ENCODE results near the gene MPEG1. TPM values are rescaled to one million over a fixed set of nuclear protein-coding genes. Genes with fewer than 3 reads are reported as not detected.

The MPEG1 gene
- total RNA-seq, 2 donors from 2014 or later = 0.11 TPM; not detected in 1

GRCh38 chr11:59225017-59225416, 12.3 kb upstream of the MPEG1 start:
- no peak overlapping the region for H3K27ac Mint-ChIP-seq
- no peak overlapping the region for H3K4me3 Mint-ChIP-seq
- ATAC-seq = no peak

GRCh38 chr11:59224351-59224928, 11.7 kb upstream of the MPEG1 start:
- Mint-ChIP-seq H3K4me3 (no peak overlapping the region), H3K27ac (no peak overlapping the region)

More at GRCh38 chr11:59225017-59225416, 12.3 kb upstream of the MPEG1 start:
- no peak for DNase-seq (ENCODE audit: low spot score)
- H3K9me3 Mint-ChIP-seq = no peaks in the 10 kb centered on the region
- H3K4me1 Mint-ChIP-seq (ENCODE audit: low read depth in 2 of 2) = peaks cover 9 to 13% of the 10 kb centered on the region in 2 donors
- H3K36me3 Mint-ChIP-seq = no peaks in the 10 kb centered on the region
- H3K27me3 Mint-ChIP-seq = peaks cover 5 to 21% of the 10 kb centered on the region in 2 donors

GRCh38 chr11:59223611-59224010, 10.9 kb upstream of the MPEG1 start:
- H3K4me3 Mint-ChIP-seq = no peak overlapping the region
- peaks cover 5 to 21% of the 10 kb centered on the region in 2 donors for H3K27me3 Mint-ChIP-seq
- ATAC-seq (no peak), DNase-seq (ENCODE audit: low spot score) (no peak)
- no peaks in the 10 kb centered on the region for H3K36me3 Mint-ChIP-seq
- H3K27ac Mint-ChIP-seq = no peak overlapping the region
- H3K9me3 Mint-ChIP-seq = no peaks in the 10 kb centered on the region
- peaks cover 9 to 13% of the 10 kb centered on the region in 2 donors for H3K4me1 Mint-ChIP-seq (ENCODE audit: low read depth in 2 of 2)

More at GRCh38 chr11:59224351-59224928, 11.7 kb upstream of the MPEG1 start:
- peaks cover 9 to 13% of the 10 kb centered on the region in 2 donors for H3K4me1 Mint-ChIP-seq (ENCODE audit: low read depth in 2 of 2)
- H3K36me3 Mint-ChIP-seq = no peaks in the 10 kb centered on the region
- no peaks in the 10 kb centered on the region for H3K9me3 Mint-ChIP-seq
- ATAC-seq (no peak), DNase-seq (ENCODE audit: low spot score) (no peak)
- H3K27me3 Mint-ChIP-seq = peaks cover 5 to 21% of the 10 kb centered on the region in 2 donors

GRCh38 chr11:59223177-59223576, 10.4 kb upstream of the MPEG1 start:
- Mint-ChIP-seq H3K4me3 (no peak overlapping the region), H3K36me3 (no peaks in the 10 kb centered on the region), H3K27me3 (peaks cover 5 to 21% of the 10 kb centered on the region in 2 donors), H3K27ac (no peak overlapping the region), H3K4me1 (ENCODE audit: low read depth in 2 of 2) (peaks cover 9 to 13% of the 10 kb centered on the region in 2 donors), H3K9me3 (no peaks in the 10 kb centered on the region)
- DNase-seq (ENCODE audit: low spot score) = no peak
- no peak for ATAC-seq

- Mint-ChIP-seq H3K27ac (no peak overlapping the region), H3K27me3 (peaks cover 5 to 21% of the 10 kb centered on the region in 2 donors), H3K4me1 (ENCODE audit: low read depth in 2 of 2) (peaks cover 9 to 15% of the 10 kb centered on the region in 2 donors), H3K36me3 (no peaks in the 10 kb centered on the region), H3K4me3 (no peak overlapping the region), H3K9me3 (no peaks in the 10 kb centered on the region)
- DNase-seq (ENCODE audit: low spot score) (no peak), ATAC-seq (no peak)
These were observed 9.8 kb upstream of the MPEG1 start for GRCh38 chr11:59222464-59223060.

- ATAC-seq = no peak
- no peaks in the 10 kb centered on the region for H3K36me3 Mint-ChIP-seq
- no peak for DNase-seq (ENCODE audit: low spot score)
- H3K27me3 Mint-ChIP-seq = peaks cover 5 to 21% of the 10 kb centered on the region in 2 donors
- no peaks in the 10 kb centered on the region for H3K9me3 Mint-ChIP-seq
- H3K4me1 Mint-ChIP-seq (ENCODE audit: low read depth in 2 of 2) = peaks cover 9 to 26% of the 10 kb centered on the region in 2 donors
- H3K27ac Mint-ChIP-seq = no peak overlapping the region
- H3K4me3 Mint-ChIP-seq = no peak overlapping the region
These were observed 8.7 kb upstream of the MPEG1 start for GRCh38 chr11:59221441-59221840.

GRCh38 chr11:59219836-59220235, 7.1 kb upstream of the MPEG1 start:
- no peak for DNase-seq (ENCODE audit: low spot score)
- H3K4me1 Mint-ChIP-seq (ENCODE audit: low read depth in 2 of 2) = peaks cover 8 to 25% of the 10 kb centered on the region in 2 donors
- H3K27me3 Mint-ChIP-seq = peaks cover 2 to 10% of the 10 kb centered on the region in 2 donors
- H3K27ac Mint-ChIP-seq = no peak overlapping the region
- no peak for ATAC-seq
- H3K36me3 Mint-ChIP-seq = no peaks in the 10 kb centered on the region
- no peak overlapping the region for H3K4me3 Mint-ChIP-seq
- H3K9me3 Mint-ChIP-seq = no peaks in the 10 kb centered on the region

- no peaks in the 10 kb centered on the region for H3K9me3 Mint-ChIP-seq
- peaks cover 0 to 7% of the 10 kb centered on the region in 2 donors for H3K27me3 Mint-ChIP-seq
- ATAC-seq (no peak), DNase-seq (ENCODE audit: low spot score) (no peak)
- no peak overlapping the region for H3K4me3 Mint-ChIP-seq
- no peak overlapping the region for H3K27ac Mint-ChIP-seq
- H3K4me1 Mint-ChIP-seq (ENCODE audit: low read depth in 2 of 2) = peaks cover 4 to 20% of the 10 kb centered on the region in 2 donors
- no peaks in the 10 kb centered on the region for H3K36me3 Mint-ChIP-seq
These were observed 6.2 kb upstream of the MPEG1 start for GRCh38 chr11:59218893-59219292.

GRCh38 chr11:59218319-59218718, 5.6 kb upstream of the MPEG1 start:
- Mint-ChIP-seq H3K27me3 (peaks cover 0 to 7% of the 10 kb centered on the region in 2 donors), H3K9me3 (no peaks in the 10 kb centered on the region), H3K36me3 (no peaks in the 10 kb centered on the region), H3K4me3 (no peak overlapping the region), H3K4me1 (ENCODE audit: low read depth in 2 of 2) (peaks cover 0 to 16% of the 10 kb centered on the region in 2 donors), H3K27ac (no peak overlapping the region)
- ATAC-seq (no peak), DNase-seq (ENCODE audit: low spot score) (no peak)

GRCh38 chr11:59216641-59217564, 4.2 kb upstream of the MPEG1 start:
- H3K27ac Mint-ChIP-seq = no peak overlapping the region
- DNase-seq (ENCODE audit: low spot score) = no peak
- no peak for ATAC-seq
- no peaks in the 10 kb centered on the region for H3K36me3 Mint-ChIP-seq
- H3K4me3 Mint-ChIP-seq = no peak overlapping the region
- H3K27me3 Mint-ChIP-seq = peaks cover 0 to 7% of the 10 kb centered on the region in 2 donors
- peaks cover 0 to 16% of the 10 kb centered on the region in 2 donors for H3K4me1 Mint-ChIP-seq (ENCODE audit: low read depth in 2 of 2)
- no peaks in the 10 kb centered on the region for H3K9me3 Mint-ChIP-seq

GRCh38 chr11:59214141-59214893, 1.6 kb upstream of the MPEG1 start:
- Mint-ChIP-seq H3K36me3 (no peaks in the 10 kb centered on the region), H3K9me3 (no peaks in the 10 kb centered on the region), H3K4me3 (no peak overlapping the region), H3K4me1 (ENCODE audit: low read depth in 2 of 2) (peaks cover 0 to 16% of the 10 kb centered on the region in 2 donors), H3K27me3 (peaks cover 6 to 11% of the 10 kb centered on the region in 2 donors), H3K27ac (no peak overlapping the region)
- no peak for ATAC-seq
- no peak for DNase-seq (ENCODE audit: low spot score)

- Mint-ChIP-seq H3K36me3 (no peaks in the 10 kb centered on the region), H3K27me3 (peaks cover 12 to 13% of the 10 kb centered on the region in 2 donors), H3K4me1 (ENCODE audit: low read depth in 2 of 2) (peaks cover 7 to 16% of the 10 kb centered on the region in 2 donors), H3K9me3 (no peaks in the 10 kb centered on the region), H3K27ac (no peak overlapping the region), H3K4me3 (no peak overlapping the region)
- no peak for DNase-seq (ENCODE audit: low spot score)
- ATAC-seq = no peak
These were observed 505 bp downstream of the MPEG1 start for GRCh38 chr11:59212222-59212621.

- Mint-ChIP-seq H3K36me3 (no peaks in the 10 kb centered on the region), H3K4me3 (no peak overlapping the region), H3K27me3 (peaks cover 12 to 18% of the 10 kb centered on the region in 2 donors), H3K4me1 (ENCODE audit: low read depth in 2 of 2) (peaks cover 7 to 10% of the 10 kb centered on the region in 2 donors), H3K27ac (no peak overlapping the region), H3K9me3 (no peaks in the 10 kb centered on the region)
- ATAC-seq = no peak
- DNase-seq (ENCODE audit: low spot score) = no peak
These were observed 3.8 kb downstream of the MPEG1 start for GRCh38 chr11:59208956-59209355.
